Measurements from ENCODE around the gene SEMA4C. TPM values are rescaled to one million over a fixed set of nuclear protein-coding genes. Genes with fewer than 3 reads are reported as not detected.

Gene SEMA4C
- total RNA-seq, 2 experiments from 2014 or later = 22.2 to 22.5 TPM

GRCh38 chr2:96882906-96883305 lies 13.0 kb upstream of the SEMA4C start:
- Mint-ChIP-seq H3K27me3 (peaks cover 1% of the 10 kb centered on the region), H3K9me3 (no peaks in the 10 kb centered on the region), H3K27ac (no peak overlapping the region), H3K4me3 (no peak overlapping the region), H3K4me1 (no peaks in the 10 kb centered on the region), H3K36me3 (ENCODE audit: low read depth) (no peaks in the 10 kb centered on the region)
- no peak for DNase-seq
- CTCF ChIA-PET = no interaction called here
- POLR2A ChIA-PET = interaction anchor here (1.2 kb wide), 1 partner anchor 25 kb away, joined by 3 read pairs; the partner anchor contains the start of gene ANKRD39

- no peak for DNase-seq
- peaks cover under 1% of the 10 kb centered on the region for H3K27me3 Mint-ChIP-seq
- no peak overlapping the region for H3K4me3 Mint-ChIP-seq
- ChIA-PET CTCF (no interaction called here), POLR2A (interaction anchor here (1.2 kb wide), 1 partner anchor 24 kb away, joined by 3 read pairs; the partner anchor contains the start of gene ANKRD39)
- no peaks in the 10 kb centered on the region for H3K9me3 Mint-ChIP-seq
- no peak overlapping the region for H3K27ac Mint-ChIP-seq
- no peaks in the 10 kb centered on the region for H3K4me1 Mint-ChIP-seq
- H3K36me3 Mint-ChIP-seq (ENCODE audit: low read depth) = no peaks in the 10 kb centered on the region
Observed at GRCh38 chr2:96882230-96882629, 12.3 kb upstream of the SEMA4C start.

GRCh38 chr2:96881349-96882195 lies 11.7 kb upstream of the SEMA4C start:
- no peaks in the 10 kb centered on the region for H3K9me3 Mint-ChIP-seq
- H3K4me1 Mint-ChIP-seq = peaks cover 3% of the 10 kb centered on the region
- ChIA-PET CTCF (interaction anchor here (0.6 to 1.8 kb wide), 2 partner anchors 24 to 198 kb away, joined by 3 to 7 read pairs; partner anchors contain the start of gene ANKRD39), POLR2A (interaction anchor here (1.2 to 1.4 kb wide), 2 partner anchors 13 to 24 kb away, joined by 3 to 5 read pairs; partner anchors contain the start of gene ANKRD39)
- no peaks in the 10 kb centered on the region for H3K27me3 Mint-ChIP-seq
- H3K4me3 Mint-ChIP-seq = no peak overlapping the region
- no peak overlapping the region for H3K27ac Mint-ChIP-seq
- no peak for DNase-seq
- H3K36me3 Mint-ChIP-seq (ENCODE audit: low read depth) = no peaks in the 10 kb centered on the region

GRCh38 chr2:96880891-96881273 lies 11.0 kb upstream of the SEMA4C start:
- H3K27ac Mint-ChIP-seq = no peak overlapping the region
- ChIA-PET CTCF (interaction anchor here (0.6 to 1.8 kb wide), 2 partner anchors 23 to 198 kb away, joined by 3 to 7 read pairs; partner anchors contain the start of gene ANKRD39), POLR2A (interaction anchor here (1.4 kb wide), 1 partner anchor 13 kb away, joined by 5 read pairs; no protein-coding TSS in a partner anchor)
- H3K9me3 Mint-ChIP-seq = no peaks in the 10 kb centered on the region
- no peaks in the 10 kb centered on the region for H3K36me3 Mint-ChIP-seq (ENCODE audit: low read depth)
- DNase-seq = no peak
- no peaks in the 10 kb centered on the region for H3K27me3 Mint-ChIP-seq
- H3K4me1 Mint-ChIP-seq = peaks cover 4% of the 10 kb centered on the region
- H3K4me3 Mint-ChIP-seq = no peak overlapping the region

- ChIA-PET CTCF (interaction anchor here (1.8 kb wide), 1 partner anchor 22 kb away, joined by 7 read pairs; the partner anchor contains the start of gene ANKRD39), POLR2A (interaction anchor here (1.4 kb wide), 1 partner anchor 11 kb away, joined by 5 read pairs; no protein-coding TSS in a partner anchor)
- H3K4me3 Mint-ChIP-seq = no peak overlapping the region
- H3K27me3 Mint-ChIP-seq = no peaks in the 10 kb centered on the region
- H3K9me3 Mint-ChIP-seq = no peaks in the 10 kb centered on the region
- no peak for DNase-seq
- no peaks in the 10 kb centered on the region for H3K36me3 Mint-ChIP-seq (ENCODE audit: low read depth)
- no peak overlapping the region for H3K27ac Mint-ChIP-seq
- H3K4me1 Mint-ChIP-seq = peaks cover 4% of the 10 kb centered on the region
Observed at GRCh38 chr2:96879545-96880040, 9.7 kb upstream of the SEMA4C start.

GRCh38 chr2:96878796-96879544 lies 9.1 kb upstream of the SEMA4C start:
- no peaks in the 10 kb centered on the region for H3K36me3 Mint-ChIP-seq (ENCODE audit: low read depth)
- POLR2A ChIA-PET = interaction anchor here (1.6 kb wide), 1 partner anchor 13 kb away, joined by 3 read pairs; no protein-coding TSS in a partner anchor
- no peaks in the 10 kb centered on the region for H3K9me3 Mint-ChIP-seq

GRCh38 chr2:96878171-96878570 lies 8.3 kb upstream of the SEMA4C start:
- Mint-ChIP-seq H3K9me3 (no peaks in the 10 kb centered on the region), H3K27me3 (peaks cover 4% of the 10 kb centered on the region), H3K36me3 (ENCODE audit: low read depth) (no peaks in the 10 kb centered on the region), H3K4me1 (peaks cover 8% of the 10 kb centered on the region), H3K27ac (no peak overlapping the region), H3K4me3 (no peak overlapping the region)
- ChIA-PET CTCF (no interaction called here), POLR2A (interaction anchor here (0.7 to 1.6 kb wide), 2 partner anchors 13 to 36 kb away, joined by 3 read pairs; no protein-coding TSS in a partner anchor)
- DNase-seq = no peak

More at GRCh38 chr2:96878796-96879544, 9.1 kb upstream of the SEMA4C start:
- H3K4me3 Mint-ChIP-seq = no peak overlapping the region
- H3K27ac Mint-ChIP-seq = no peak overlapping the region
- H3K4me1 Mint-ChIP-seq = peaks cover 8% of the 10 kb centered on the region
- no peak for DNase-seq
- peaks cover 4% of the 10 kb centered on the region for H3K27me3 Mint-ChIP-seq
- CTCF ChIA-PET = no interaction called here

GRCh38 chr2:96877631-96878092 lies 7.8 kb upstream of the SEMA4C start:
- no peaks in the 10 kb centered on the region for H3K36me3 Mint-ChIP-seq (ENCODE audit: low read depth)
- H3K27me3 Mint-ChIP-seq = peaks cover 4% of the 10 kb centered on the region
- no peak overlapping the region for H3K4me3 Mint-ChIP-seq
- no peaks in the 10 kb centered on the region for H3K9me3 Mint-ChIP-seq
- ChIA-PET POLR2A (interaction anchor here (0.7 to 1.6 kb wide), 2 partner anchors 14 to 36 kb away, joined by 3 read pairs; no protein-coding TSS in a partner anchor), CTCF (no interaction called here)
- H3K4me1 Mint-ChIP-seq = peaks cover 8% of the 10 kb centered on the region
- DNase-seq = no peak
- H3K27ac Mint-ChIP-seq = no peak overlapping the region

- Mint-ChIP-seq H3K36me3 (ENCODE audit: low read depth) (no peaks in the 10 kb centered on the region), H3K27ac (no peak overlapping the region), H3K4me3 (no peak overlapping the region), H3K4me1 (peaks cover 8% of the 10 kb centered on the region), H3K27me3 (peaks cover 4% of the 10 kb centered on the region), H3K9me3 (no peaks in the 10 kb centered on the region)
- POLR2A ChIA-PET = interaction anchor here (1.6 kb wide), 1 partner anchor 14 kb away, joined by 3 read pairs; no protein-coding TSS in a partner anchor
- CTCF ChIA-PET = interaction anchor here (0.7 kb wide), 2 partner anchors 8 to 38 kb away, joined by 4 to 5 read pairs; no protein-coding TSS in a partner anchor
- no peak for DNase-seq
Observed at GRCh38 chr2:96877042-96877451, 7.2 kb upstream of the SEMA4C start.

- POLR2A ChIA-PET = no interaction called here
- CTCF ChIA-PET = interaction anchor here (0.7 kb wide), 2 partner anchors 7 to 37 kb away, joined by 4 to 5 read pairs; no protein-coding TSS in a partner anchor
- Mint-ChIP-seq H3K4me1 (peaks cover 8% of the 10 kb centered on the region), H3K9me3 (no peaks in the 10 kb centered on the region), H3K36me3 (ENCODE audit: low read depth) (no peaks in the 10 kb centered on the region), H3K4me3 (no peak overlapping the region), H3K27ac (no peak overlapping the region), H3K27me3 (peaks cover 4% of the 10 kb centered on the region)
- DNase-seq = no peak
Observed at GRCh38 chr2:96876269-96877041, 6.6 kb upstream of the SEMA4C start.

GRCh38 chr2:96875498-96876268 lies 5.8 kb upstream of the SEMA4C start:
- Mint-ChIP-seq H3K4me3 (no peak overlapping the region), H3K9me3 (no peaks in the 10 kb centered on the region), H3K36me3 (ENCODE audit: low read depth) (no peaks in the 10 kb centered on the region), H3K4me1 (peaks cover 15% of the 10 kb centered on the region), H3K27ac (no peak overlapping the region), H3K27me3 (peaks cover 12% of the 10 kb centered on the region)
- DNase-seq = no peak
- ChIA-PET POLR2A (interaction anchor here (2.1 kb wide), 1 partner anchor 18 kb away, joined by 9 read pairs; the partner anchor contains the start of gene ANKRD39), CTCF (interaction anchor here (0.6 to 1.4 kb wide), 2 partner anchors 12 to 18 kb away, joined by 4 to 5 read pairs; partner anchors contain the start of gene ANKRD39)
